ENCODE data around the gene ANAPC7.

- no peak for TF ChIP-seq CTCF (IDR thresholded peaks at IDR 0.05)
- no peak for TF ChIP-seq POLR2A (IDR thresholded peaks at IDR 0.05)
Observed at GRCh38 chr12:110426406-110426805, 22.9 kb upstream of the ANAPC7 start.
